G401 (cell line): ENCODE measurements around the gene TNFRSF4. TPM values are rescaled to one million over a fixed set of nuclear protein-coding genes. Genes with fewer than 3 reads are reported as not detected.

Source experiments
- DNase-seq: peaks from one replicate; pipeline ENCODE4 v3.0.0-alpha.2; 2015; ENCODE audit warnings: low spot score
- in situ Hi-C: cut with HindIII; loops from 2 replicates; pipeline ENCODE4 v1.10.0; 2016; ENCODE audit warnings: low sequenced_read_pairs, mixed read lengths
- total RNA-seq: library from RNA; depleted of rRNA; stranded (reverse); fragments of >200 nt; shearing (Covaris generic); gene quantifications from 2 replicates; pipeline ENCODE4 v1.2.3, GENCODE V29; 2014

The TNFRSF4 gene
- total RNA-seq, 1 experiment from 2014 or later: not detected

DNA sequence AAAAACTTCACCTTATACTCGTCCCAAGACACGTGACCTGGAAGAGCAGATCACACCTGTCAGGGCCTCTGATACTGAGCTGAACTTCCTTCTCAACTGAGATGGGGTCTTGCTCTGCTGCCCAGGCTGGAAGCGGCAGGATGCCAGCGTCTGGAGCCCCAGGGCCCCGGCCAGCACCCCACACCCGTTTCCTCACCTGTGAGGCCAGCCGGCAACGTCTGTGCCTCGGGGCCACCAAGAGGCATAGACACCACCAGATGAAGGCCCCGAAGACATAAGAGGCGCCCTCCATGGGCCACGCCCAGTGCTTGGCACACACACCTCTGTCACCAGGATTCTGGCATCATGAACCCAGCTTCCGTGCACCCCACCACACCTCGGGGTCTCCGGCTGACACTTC lies 9.4 kb upstream of the TNFRSF4 start:
- in situ Hi-C loops: no loop called here
- no peak for DNase-seq

DNA sequence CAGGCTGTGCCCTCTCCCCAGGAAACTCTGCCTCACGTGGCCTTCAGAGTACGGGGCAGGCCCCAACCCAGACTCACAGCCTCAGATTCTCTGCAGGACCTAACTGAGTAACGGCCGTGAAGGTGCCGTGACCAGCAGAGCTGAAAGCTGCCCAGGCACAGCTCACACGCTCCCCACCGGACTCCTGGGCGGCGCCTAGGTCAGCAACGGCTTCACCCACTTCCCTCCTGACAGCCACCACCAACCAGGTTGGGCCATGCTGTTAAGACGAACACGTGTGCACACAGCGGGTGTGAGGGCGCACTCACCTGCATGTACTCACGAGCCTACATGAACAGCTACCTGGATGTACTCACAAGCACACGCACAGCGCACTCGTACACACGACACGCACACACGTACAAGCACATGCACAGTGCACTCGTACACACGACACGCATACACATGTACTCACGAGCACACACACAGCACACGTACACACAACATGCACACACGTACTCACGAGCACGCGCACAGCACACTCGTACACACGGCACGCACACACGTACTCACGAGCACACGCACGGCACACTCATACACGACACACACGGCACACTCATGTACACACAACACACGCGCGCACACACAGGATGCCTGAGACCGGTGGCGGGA lies 8.7 kb upstream of the TNFRSF4 start:
- in situ Hi-C loops: no loop called here
- no peak for DNase-seq

DNA sequence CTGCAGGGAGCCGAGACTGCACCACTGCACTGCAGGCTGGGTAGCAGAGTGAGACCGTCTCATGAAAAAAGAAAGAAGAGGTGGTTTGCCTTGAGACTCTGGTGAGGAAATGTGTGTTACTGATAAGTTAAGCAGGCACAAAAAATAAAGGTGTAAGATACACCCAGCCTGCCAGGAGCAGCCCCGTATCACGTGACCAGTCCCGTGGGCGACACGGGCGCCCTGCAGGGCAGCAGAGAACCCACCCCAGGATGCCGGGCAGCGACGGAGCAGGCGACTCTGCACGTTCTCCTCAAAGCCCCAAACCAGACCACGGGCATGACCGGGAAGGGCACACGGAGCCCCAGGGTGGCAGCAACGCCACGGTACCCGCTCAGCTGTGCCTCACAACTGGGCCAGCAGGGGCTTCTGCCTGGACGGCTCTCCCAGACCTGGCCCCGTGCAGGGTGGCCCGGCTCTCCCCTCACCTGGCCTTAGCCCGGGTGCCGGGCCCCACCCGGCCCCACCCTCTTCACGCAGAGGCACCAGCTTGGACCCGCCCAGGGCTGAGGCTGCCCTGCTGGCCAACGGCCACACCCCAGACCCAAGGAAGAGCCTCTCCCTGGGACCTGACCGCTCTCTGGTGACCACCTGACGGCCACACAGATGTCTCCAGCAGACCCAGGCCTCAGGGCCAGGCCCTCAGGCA lies 8.1 kb upstream of the TNFRSF4 start:
- DNase-seq: no peak
- in situ Hi-C loops: no loop called here

DNA sequence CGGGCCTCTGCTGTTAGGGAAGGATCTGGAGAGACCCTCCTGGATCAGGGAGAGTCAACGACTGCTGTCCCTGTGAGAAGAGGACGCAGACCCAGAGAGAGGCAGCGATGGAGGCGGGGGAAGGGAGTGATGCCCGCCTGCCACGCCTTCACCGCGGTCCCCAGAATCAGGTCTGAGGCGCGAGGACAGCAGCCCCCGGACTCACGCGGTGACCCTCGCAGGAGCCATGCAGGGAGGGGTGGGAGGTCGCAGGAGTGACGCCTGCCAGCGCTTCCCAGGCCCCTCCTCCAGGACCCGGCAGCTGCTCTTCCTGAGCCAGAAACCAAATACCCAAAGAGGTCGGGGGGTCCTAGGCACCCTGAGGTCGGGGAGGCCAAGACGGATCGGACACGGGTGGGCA lies 6.2 kb upstream of the TNFRSF4 start:
- in situ Hi-C loops: no loop called here

DNA sequence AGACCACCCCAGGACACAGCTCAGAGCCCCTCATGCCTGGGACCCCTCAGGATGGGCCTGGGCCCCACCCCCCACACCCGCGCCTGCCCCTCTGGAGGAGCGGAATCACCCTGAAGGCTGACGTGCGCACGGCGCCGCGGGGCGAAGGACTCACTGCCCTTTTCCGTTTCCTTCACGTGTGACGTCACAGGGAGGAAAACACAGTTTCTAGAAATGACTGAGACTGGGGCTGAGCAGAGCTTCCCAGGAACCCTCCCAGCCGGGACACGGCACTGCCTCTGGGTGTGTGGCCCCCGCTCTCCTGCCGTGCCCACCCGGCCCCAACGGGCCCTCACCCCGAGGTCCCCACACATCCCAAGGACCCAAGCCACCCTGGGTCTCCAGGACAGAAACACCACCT lies 5.4 kb upstream of the TNFRSF4 start:
- no peak for DNase-seq
- in situ Hi-C loops: no loop called here

More for the DNA sequence above, 6.2 kb upstream of the TNFRSF4 start:
- DNase-seq: no peak

DNA sequence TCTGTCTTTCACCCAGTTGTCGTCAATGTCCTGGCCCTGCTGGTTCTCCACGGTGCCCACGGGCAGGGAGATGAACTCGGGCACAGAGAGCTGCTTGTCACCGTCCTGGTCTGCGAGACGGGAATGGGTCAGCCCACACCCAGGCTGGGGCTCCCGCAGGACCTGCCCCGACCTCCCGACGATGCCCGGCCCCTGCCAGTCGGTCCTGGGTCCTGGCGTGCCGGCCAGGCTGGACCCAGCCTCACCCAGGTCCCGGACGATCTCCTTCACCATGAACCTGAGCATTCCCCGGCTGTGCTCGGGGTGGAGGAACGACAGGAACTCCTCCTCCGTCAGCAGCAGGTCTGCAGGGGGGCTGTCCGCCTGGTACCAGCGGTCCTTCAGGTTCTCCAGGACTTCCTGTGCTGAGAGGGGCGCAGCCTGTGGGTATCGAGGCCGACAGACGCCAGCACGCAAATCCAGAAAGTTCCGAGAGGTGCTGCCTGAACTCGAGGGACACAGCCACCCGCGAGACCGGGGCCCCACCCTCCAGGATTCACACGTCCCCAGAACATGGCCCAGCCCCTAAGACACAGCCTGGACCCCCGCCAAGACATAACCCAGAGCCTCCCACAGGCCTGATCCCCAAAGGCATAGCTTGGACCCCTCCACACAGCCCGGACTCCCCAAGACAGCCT lies 4.7 kb upstream of the TNFRSF4 start:
- in situ Hi-C loops: no loop called here
- no peak for DNase-seq

DNA sequence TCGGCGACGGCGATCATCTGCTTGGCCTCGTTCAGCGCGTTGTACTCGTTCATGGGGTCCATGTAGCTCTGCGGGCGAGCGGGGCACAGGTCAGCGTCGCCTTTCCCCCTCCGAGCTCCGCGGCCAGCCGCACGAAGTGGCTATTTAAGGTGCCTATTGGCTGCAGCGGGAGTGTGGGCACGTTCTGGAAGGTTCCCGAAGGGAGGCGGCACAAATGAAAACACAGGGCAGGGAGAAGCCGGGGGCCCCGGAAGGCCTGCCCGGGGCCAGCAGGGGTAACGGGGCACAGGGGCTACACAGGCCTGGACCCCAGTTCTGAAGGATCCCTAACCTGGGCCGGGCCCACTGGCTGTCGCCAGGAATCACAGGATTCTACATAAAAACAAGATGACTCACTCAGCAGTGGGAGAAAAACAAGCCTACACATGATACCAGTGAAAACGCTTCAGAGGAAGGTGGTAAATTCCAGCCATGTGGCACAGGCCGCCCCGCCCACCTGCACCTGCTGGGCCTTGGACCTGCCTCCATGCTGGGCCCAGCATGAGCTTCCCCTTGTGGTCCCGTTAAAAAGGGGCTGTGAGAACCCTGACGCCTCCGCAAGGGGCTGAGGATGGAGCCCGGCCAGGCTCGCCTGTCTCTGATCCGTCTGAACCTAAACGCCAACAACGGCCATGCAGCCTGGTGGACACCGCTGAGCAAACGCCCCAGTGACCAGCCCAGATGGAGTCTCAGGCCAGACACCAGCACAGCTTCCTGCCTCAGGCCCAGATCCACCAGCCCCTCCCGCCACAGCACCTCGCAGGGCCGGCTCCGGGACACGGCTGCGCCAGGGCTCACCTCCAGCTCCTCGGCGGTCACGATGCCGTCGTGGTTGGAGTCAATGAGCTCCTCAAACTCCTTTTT lies 3.9 kb upstream of the TNFRSF4 start:
- peak; percentile 78 for DNase-seq
- in situ Hi-C loops: no loop called here

DNA sequence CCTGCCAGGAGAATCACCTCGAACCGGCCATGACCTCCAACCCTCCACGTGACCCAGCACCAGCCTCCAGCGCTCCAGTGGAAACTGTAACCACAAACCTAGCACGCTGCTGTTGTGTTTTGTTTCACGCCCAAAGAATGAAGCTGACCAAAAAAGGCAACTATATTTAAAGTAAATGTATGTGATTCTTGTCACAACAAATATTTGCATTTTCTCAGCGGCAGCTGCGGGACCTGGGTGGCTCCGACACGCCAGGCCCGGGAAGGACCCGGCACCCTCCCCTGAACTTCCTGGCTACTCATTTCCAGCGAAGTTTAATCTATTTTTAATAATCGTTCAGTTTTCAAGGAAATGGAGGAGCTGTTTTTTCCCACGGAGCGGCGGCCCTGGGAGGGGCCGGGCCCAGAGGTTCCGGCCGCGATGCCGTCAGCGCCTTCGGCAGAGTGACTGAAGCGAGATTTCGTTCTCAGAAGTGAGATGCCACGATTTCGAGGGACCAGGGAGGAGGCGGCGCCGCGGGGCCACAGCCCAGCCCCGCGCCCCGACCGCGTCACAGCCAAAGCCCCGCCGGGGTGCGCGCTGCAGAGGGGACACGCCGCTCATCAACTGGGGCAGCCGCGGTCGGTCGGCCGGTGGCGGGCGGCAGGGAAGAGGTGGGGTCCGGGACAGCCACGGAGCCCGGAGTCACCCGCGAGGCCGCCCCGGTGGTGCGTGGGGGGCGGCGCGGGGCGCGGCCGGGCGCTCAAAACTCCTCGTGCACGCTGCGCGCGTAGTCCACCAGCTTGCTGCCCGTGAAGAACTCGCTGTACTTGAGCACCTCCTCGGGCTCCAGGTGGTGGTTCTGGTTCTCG lies 3.0 kb upstream of the TNFRSF4 start:
- in situ Hi-C loops: no loop called here
- DNase-seq: no peak

DNA sequence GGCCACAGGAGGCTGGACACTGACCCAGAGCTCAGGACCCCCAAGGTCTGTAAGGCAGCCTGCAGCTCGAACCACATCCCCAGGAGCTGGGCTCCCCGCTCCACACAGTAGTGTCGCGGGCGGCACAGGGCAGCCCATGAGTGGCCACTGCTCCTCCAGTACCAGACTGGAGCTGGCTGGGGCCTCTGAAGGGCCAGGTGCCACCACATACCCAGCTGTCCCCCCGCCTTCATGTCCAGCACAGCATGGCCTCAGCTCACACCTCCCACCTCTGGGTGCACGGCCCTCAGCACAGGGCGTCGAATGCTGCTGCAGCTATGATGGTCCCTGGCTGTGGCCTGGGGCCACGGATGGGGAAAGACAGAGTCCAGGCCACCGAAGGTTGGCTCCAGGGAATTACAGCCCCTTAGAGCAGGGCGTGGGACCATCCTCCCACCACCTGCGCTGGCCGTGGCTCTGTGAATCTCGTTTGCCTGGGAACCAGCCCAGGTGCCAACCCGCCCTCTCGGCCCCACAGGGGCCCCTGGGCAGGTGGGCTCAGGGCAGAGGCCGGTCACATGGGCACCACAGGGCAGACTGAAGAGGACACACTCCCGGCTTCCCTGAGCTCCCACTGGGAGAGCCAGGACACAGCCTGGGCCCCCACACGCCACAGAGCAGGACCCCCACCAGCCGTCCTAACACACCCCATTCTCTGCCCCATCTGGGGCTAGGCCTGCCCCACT lies 2.1 kb upstream of the TNFRSF4 start:
- no peak for DNase-seq
- in situ Hi-C loops: no loop called here

DNA sequence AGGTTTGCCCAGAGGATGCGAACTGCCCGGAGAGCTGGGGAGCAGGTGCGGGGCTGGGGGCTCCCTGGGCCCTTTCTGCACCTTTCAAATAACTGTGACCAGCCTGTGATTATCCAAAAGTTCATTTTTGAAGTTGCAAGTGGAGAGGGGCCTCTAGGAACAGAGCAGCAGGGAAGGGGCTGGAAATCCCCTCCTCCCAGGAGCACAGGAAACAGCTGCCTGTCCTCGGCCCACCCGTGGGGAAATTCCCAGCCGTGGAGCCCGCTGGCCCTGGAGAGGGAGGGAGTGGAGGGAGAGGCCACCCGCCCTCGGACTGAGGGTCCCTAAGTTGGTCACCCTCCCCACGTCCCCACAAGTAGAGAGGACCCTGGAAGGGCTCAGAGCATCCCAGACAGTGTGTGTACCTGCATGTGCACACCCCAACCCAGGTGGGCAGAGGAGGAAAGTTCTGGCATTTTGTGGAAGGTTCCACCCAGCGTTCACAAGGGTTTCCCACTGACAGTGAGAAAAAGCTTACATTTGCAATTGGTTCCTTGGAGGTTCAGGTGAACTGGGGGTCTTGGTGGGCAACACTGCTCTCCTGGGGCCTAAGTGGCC lies 1.2 kb upstream of the TNFRSF4 start:
- in situ Hi-C loops: no loop called here

DNA sequence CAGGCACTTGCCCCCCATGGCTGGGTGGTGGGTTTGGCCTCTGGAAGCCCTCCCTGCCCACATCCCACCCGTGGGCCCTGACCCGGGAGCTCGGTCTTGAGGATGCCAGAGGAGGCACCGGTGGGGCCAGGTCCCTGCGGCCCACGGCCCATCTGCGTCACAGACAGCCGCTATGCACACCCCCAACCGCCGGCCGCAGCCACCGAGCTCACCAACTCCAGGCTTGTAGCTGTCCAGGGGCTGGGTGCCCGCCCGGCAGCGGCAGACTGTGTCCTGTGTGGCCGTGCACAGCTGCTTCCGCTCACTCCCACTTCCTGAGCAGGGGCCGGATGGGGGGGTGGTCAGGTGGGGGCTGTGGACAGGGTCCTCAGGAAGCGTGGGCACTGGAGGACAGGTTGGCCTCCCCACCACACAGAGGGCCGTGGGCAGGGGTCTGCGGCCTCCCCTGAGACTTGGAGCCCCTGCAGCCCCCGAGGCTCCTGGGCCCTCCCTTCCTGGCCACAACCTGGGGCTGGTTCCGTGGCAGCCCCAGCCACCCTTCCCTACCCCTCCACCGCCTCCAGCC lies 1.1 kb downstream of the TNFRSF4 start:
- in situ Hi-C loops: no loop called here
- DNase-seq: no peak

More for the DNA sequence above, 1.2 kb upstream of the TNFRSF4 start:
- DNase-seq: no peak

DNA sequence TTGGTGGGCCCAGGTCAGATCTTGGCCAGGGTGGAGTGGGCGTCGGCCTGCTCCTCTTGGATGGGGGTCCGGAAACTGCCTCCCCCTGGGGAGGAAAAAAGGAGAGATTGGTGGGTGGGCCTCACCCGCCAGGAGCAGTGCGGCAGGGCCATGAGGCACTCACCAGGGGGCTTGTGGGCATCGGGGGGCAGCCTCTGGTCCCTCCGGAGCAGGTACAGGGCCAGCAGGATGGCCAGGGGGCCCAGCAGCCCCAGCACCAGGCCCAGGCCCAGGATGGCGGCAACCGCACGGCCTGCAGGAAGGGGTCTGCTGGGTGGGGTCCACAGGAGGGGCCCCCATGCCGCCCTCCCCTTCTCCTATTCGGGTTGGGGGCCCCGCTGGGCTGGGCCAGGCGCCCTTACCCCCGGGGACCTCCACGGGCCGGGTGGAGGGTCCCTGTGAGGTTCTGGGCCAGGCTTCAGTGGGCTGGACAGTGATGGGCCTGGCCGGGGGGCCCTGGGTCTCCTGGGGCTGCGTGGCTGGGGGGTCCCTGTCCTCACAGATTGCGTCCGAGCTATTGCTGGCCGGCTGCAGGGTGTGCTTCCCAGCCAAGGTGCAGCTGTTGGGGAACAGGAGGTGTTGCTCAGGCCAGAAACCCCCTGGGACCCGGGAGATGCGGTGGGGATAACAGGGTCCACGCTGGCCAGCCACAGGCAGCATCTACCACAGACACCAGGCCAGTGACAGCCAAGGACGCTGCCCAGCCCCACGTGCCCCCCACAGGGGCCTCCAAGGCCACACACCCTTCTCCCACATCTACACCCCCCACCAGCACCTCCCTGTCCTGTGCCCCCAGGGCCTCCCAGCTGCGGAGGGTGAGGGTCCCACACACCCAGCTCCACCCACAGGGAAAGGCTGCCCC lies 2.2 kb downstream of the TNFRSF4 start:
- in situ Hi-C loops: no loop called here
- DNase-seq: no peak

DNA sequence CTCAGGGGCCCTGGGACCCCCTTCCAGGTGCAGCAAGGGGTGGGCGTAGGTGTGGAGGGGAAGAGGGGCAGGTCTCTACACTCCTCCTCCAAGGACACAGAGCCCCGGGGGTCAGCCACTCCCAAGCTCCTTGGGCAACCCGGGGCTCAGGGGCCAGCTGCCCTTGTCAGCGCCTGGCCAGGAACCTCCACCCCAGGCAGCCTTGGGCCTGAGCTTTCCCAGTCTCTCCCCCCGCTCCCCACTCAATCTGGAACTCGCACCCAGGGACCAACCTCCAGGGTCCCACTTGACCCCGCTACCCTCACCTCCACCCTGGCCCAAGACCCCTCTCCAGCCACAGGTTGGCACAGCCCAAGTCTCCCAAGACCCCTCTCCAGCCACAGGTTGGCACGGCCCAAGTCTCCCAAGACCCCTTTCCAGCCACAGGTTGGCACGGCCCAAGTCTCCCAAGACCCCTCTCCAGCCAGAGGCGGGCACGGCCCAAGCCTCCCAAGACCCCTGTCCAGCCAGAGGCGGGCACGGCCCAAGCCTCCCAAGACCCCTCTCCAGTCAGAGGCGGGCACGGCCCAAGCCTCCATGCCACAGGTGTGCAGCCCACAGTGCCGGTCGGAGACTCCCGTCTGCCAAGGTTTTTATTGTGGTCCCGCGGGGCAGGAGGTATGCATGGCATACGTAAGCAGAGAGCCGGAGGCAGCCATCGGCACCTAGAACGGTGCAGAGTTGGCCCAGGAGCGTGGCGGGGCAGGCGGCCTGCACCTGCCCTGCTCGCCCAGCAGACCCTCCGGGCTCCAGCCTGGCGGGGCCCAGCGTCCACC lies 3.0 kb downstream of the TNFRSF4 start:
- in situ Hi-C loops: no loop called here
- DNase-seq: no peak

DNA sequence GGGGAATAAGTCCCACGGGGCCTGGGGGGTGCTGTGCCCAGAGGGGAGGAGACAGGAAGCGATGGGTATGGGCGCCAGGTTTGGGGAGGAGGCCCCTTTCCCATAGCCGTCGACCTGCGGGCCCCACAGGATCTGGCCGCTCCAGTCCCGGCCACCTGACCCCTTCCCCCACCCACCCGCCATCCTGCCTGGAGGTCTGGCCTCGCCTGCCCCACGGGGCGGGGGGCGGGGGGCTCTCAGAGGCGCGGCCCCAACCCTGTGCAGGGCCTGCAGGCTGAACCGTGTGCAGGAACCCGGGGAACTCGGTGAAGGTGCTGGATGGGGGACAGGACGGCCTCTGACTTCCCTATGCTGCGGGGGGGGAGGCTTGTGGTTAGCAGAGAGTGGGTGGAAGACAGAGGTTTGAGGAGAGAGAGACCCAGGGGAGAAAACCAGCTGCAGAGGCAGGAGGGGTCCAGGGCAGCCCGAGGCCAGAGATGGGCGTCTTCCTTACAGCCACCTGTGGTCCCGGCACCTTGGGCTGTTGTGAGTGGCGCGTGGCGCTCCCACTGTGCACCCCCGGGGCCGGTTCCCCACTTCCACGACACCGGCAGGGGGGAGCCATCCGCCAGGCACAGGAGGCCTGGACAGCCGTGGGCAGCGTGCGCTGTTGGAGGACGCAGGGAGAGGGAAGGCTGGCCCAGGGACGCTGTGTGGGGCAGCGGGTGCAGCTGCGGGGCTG lies 5.1 kb downstream of the TNFRSF4 start:
- in situ Hi-C loops: no loop called here
- DNase-seq: no peak

DNA sequence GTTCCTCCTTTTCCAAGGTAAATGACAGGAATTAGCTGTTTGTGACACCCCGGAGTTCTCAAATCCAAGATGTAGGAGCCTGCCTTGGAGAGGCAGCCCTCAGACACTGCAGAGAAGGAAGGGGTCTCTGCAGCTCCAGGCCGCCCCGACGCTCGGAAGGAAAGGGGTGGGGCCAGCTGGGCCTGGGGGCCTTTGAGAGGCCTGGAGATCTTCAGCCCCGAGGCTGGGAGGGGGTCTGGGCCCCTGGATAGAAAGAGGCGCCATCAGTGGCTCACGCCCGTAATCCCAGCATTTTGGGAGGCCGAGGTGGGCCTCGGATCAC lies 6.4 kb downstream of the TNFRSF4 start:
- no peak for DNase-seq
- in situ Hi-C loops: no loop called here
